Measurements from ENCODE around the gene RTN4R.
A peak's percentile ranks its signal among the peaks of the same experiment; 100 is the strongest.

RTN4R gene

GRCh38 chr22:20211997-20212753 is 55.9 kb downstream of the RTN4R start:
- peak in 1 of 2 experiments; percentile 30 for DNase-seq

GRCh38 chr22:20211409-20211996 is 56.6 kb downstream of the RTN4R start:
- no peak for DNase-seq

GRCh38 chr22:20210473-20211059 is 57.6 kb downstream of the RTN4R start:
- no peak for DNase-seq

- no peak for DNase-seq
These were observed 58.3 kb downstream of the RTN4R start for GRCh38 chr22:20209761-20210250.

- no peak for DNase-seq
These were observed 59.3 kb downstream of the RTN4R start for GRCh38 chr22:20208713-20209310.

- DNase-seq, result no peak
These were observed 60.7 kb downstream of the RTN4R start for GRCh38 chr22:20207277-20208025.

DNA sequence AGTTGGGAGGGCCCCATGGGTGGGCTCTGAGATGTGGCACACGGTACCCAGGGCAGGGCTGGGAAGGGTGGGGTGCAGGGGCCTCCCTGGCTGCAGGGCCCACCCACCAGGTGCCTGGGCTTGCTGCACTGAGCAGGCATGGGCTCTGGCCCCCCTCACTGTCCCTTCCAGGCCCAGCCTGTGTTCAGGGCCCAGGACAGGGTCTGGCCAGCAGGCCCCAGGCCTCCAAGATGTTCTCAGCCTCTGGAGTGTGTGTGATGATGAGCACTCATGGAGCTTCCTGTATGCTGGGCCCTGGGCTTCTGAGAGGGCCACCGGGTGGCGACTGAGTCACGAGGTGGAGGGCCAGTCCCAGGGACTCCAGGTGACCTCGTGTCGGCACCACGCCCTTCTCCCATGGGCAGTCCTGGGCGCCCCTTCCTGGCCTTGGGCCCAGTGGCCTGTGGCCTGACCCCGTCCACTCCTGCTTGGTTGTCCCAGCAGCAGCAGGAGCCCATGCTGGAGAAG is 61.4 kb downstream of the RTN4R start:
- no peak for DNase-seq

- peak in 1 of 2 experiments; percentile 49 for DNase-seq
These were observed 62.0 kb downstream of the RTN4R start for GRCh38 chr22:20205964-20206708.

- no peak for DNase-seq
These were observed 62.6 kb downstream of the RTN4R start for GRCh38 chr22:20205464-20205963.

DNA sequence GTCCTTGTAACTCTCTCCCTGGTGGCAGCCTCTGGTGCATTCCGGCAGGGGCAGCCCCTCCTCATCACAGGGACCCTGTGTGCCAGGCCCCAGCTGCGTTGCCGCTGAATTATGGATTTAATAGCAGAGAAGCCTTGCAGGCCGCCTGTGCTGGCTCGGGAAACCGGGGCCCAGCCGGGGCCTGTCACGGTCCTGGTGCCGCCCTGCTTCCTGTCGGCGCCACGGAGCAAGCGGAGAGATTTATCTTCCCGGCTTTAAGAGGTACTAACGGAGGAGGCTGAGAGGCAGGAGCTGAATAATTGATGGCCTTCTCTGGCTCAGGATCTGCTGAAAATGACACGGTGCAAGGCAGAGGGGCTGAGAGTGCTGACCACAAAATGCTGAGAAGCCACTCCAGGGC is 63.3 kb downstream of the RTN4R start:
- no peak for DNase-seq

GRCh38 chr22:20204311-20204710 is 63.8 kb downstream of the RTN4R start:
- DNase-seq, result no peak

DNA sequence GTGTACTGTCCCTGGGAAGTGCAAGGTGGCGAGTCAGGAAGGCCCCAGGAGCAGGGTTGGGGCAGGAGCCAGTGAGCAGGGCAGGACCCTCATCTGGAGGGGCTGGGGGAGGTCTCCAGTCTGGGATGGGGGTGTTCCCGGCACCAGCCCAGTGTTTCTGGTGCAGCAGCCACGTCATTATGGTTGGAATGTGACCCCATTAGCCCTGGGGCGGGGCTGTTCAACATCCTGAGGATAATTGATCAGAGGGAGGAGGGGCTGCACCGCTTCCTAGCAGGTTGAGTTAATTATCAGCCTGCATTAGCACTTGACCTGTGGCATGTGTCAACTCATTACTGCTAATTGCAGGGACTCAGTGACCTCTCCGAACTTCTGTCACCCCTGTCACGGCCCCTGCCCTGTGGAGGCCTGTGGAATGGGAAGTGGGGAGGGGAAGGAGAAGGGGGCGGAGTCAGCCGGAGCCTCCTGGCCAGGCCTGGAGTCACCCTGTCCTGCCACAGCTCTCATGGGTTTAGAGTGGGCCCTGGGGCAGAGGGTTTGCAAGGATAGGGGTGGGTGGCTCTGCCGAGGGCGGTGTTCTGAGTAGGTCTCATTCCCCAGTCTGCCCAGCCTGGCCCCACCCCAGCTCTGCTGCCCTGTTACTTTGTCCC is 64.4 kb downstream of the RTN4R start:
- DNase-seq, result no peak

DNA sequence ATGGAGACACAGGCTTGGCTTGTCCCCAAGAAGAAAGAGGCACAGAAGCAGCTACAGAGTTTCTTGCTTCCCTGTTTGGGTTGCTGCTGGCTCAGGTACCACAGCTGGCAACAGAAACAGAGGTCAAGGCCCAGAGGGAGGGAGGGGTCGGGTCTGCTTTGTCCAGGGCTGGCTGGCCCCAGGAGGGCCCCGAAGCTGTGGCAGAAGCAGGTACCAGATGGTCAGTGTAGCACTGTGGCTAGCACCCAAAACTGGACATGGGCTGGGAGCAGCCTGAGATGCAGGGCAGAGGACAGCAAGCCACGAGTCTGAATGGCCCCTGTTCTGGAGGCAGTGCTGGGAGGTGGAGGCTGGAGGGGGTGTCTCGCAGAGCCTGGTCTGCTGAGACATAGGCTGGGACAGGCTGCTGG is 65.0 kb downstream of the RTN4R start:
- no peak for DNase-seq

GRCh38 chr22:20201837-20202392 is 66.2 kb downstream of the RTN4R start:
- DNase-seq, result no peak

GRCh38 chr22:20199906-20200305 is 68.2 kb downstream of the RTN4R start:
- no peak for DNase-seq

GRCh38 chr22:20199413-20199842 is 68.7 kb downstream of the RTN4R start:
- DNase-seq, result no peak

DNA sequence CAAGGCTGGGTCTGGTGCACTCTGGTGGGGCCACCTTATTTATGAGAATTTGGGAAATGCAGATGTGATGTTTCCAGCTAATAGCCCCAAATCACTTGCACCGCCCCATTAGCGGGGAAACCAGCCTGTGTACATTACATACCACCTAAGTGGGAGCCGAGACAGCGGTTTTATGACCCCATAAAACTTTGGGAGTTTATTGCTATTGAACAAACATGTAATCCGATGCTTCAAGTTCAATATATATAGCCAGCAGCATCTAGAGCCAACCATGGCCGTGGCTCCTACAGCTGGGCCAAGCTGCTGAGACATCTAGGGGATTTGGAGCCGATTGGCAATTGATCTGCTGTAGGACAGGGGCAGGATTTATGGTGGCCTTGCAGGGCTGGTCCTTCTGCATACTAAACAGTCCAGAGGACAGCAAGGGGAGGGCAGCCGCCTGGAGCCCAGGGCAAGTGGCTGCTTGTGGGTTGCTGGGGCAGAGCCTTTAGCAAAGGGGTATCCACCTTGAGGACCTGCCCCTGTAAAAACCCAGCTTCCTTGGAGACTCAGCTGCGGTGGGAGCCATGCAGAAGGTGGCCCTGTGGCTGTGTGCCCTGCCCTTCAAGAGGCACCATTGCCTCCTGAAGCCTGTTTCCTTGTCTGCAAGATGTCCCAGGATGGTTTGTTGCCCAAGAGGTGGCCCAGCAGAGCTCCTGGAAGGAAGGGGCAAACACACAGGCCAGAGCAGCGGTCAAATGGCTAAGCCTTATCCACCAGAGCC is 69.4 kb downstream of the RTN4R start:
- DNase-seq, result peak in 1 of 2 experiments; percentile 28

GRCh38 chr22:20197407-20198030 is 70.6 kb downstream of the RTN4R start:
- no peak for DNase-seq

- DNase-seq, result no peak
These were observed 71.8 kb downstream of the RTN4R start for GRCh38 chr22:20196094-20196842.
